SIG-M5 treated with dmso at 0.1 percent for 504 hours (cell line): Measurements from ENCODE around the gene MAFB.
"Not testable (repeated sequence)": the region's sequence is repeated elsewhere in the genome, so short reads cannot be mapped to it uniquely, and the experiment has no call there.

Experiments
- DNase-seq: peaks from one replicate; lab custom pipeline; 2025; ENCODE audit not compliant: unreplicated experiment; lab: John Stamatoyannopoulos, UW

MAFB gene

DNA sequence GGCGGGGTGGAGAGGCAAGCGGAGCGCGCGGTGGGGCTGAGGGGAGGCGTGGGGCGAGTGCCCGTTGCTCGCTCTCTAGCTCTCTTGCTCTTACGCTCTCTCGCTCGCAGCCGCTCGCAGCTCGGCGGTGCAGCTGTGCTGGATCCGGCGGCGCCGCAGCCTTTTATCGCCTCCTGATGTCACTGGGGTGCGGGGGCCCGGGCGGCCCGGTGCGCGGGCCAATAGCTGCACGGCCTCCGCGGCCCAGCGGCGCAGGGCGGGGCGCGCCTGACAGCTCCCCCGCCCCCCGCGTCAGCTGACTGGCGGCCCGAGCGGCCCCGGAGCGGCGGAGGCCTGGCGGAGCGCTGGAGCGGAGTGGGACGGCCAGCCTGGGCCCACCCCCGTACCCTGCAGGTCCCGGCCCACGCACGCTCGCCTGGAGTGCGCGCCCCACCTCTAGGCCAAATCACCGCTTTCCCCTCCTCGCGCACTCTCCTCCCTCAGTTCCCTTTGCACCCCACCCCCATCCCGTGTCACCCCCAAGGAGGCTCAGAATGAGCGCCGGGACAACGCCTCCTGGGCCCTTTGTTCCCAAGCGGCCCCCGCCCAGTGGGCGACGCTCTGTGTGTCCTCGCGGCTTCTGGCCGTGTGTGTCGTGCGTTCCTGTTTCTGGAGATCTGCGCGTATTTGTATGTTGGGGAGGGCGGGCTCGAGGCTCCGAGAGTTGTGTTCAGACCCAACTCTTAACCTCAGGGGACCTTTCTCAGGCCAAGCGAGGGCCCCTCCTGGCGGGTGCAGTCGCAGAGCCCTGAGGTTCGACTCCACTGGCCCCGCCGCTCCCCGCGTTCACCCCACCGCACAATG is at the start of gene MAFB:
TSS of gene MAFB (minus strand) at position 137 of the 843 bp plus-strand sequence. CDS start 386 bp downstream, outside the sequence.
- peak; percentile 58 for DNase-seq

GRCh38 chr20:40736468-40736867 is 47.4 kb upstream of the MAFB start:
- not testable (repeated sequence) for DNase-seq

- DNase-seq: no peak
Observed at GRCh38 chr20:40728996-40729395, 40.0 kb upstream of the MAFB start.

DNA sequence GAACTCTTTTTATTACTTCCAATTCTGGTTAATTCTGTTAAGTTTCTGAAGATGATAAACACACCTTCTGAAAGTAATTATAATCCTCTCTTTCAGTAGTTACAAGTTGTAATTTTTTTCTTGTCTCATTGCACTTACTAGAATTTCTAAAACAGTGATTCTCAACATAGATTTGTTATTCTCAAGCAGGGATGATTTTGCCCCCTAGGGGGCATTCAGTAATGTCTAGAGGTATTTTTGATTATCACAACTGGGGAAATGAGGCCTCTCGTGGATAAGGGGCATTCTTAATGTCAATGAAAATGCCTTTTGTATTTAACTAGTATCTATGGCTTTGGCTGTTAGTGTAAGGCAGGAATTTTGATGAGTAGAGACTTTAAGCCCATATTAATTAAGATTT is 39.4 kb upstream of the MAFB start:
- no peak for DNase-seq

- no peak for DNase-seq
Observed at GRCh38 chr20:40727960-40728359, 38.9 kb upstream of the MAFB start.

DNA sequence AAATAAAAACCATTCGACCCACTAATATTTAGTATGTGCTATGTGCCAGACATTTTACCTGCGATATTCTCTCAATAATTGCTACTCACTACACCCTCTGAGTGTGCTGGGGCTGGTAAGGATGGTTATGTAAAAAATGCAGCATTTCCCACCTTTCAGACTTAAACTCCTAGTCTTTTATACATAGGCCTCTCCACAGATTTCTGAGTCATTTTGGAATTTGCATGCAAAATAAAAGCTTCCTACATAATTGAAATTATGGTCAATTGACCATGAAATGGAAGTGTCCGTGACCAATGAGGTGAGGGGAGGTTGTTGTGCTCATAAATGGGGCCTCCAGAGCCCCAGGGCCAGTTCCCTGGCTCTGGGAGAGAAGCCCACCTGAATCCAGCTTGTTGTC is 37.7 kb upstream of the MAFB start:
- DNase-seq: no peak

- no peak for DNase-seq
Observed at GRCh38 chr20:40724566-40724965, 35.5 kb upstream of the MAFB start.

GRCh38 chr20:40720826-40721225 is 31.8 kb upstream of the MAFB start:
- DNase-seq: no peak

GRCh38 chr20:40720099-40720498 is 31.1 kb upstream of the MAFB start:
- no peak for DNase-seq

DNA sequence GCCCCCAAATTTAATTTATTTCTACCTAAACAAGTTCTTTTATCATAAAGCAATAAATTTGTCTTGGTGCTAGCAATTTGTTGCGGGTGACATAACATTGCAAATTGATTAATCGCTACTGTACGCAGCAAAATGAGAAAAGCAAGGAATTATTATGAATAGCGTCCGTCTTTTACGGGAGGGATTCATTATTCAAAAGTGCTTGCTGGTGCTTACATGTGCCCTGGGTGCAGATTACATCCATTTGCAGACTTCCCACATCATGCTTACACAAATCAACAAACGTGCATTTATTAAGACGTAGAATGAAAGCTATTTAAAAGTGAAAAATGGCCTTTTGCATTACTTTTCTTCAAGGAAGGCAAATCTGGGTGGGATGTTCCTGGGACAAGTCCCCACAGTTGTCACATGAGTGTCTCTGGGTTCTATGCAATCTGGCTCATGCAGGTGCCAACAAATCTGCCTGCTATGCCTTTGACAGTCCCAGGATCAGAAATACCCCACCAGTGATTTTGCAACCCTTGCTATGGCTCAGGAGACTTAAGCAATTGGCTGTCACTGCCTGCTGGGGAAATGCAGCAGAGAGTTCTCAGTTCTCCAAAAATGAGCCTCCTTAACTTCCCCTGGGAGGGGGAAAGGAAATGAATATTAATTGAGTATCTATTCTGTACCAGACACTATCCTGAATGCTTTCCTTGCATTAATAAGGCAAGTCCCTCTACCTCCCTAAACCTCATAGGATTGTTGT is 30.1 kb upstream of the MAFB start:
- DNase-seq: peak; percentile 63

DNA sequence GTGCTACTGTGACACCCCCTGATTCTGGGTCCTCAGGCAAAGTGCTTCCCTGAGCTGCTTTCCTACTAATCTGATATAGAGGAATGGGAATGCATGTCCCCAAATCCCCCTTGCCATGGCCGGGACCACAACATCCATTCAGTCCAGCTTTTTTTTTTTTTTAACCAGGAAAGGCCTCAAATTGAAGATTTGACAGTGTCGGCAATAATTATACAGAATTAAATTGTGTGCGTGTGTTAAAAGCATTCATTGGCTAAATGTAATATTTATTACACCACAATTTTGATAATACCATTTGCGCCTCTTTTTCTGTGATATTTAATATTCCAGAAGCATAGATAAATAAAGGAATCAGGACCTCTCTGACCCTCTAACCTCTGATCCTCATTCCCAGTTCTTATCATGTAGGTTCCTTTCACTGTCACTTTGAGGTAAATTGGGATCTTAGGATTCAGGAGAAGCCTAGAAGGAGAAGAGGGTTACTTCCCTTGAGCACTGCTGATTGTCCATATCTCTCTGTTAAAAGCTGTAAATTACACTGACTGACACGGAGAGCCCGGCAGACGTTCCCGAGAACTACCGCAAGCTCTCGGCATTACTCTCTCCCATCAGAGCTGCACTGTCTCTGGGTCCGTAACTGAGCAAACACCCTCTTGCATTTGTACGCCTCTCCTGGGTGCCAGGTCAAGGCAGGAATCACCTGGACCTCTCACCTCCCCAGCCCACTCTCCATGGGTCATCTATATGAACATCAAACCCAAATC is 29.4 kb upstream of the MAFB start:
- DNase-seq: no peak

GRCh38 chr20:40717343-40717865 is 28.4 kb upstream of the MAFB start:
- DNase-seq: no peak

- no peak for DNase-seq
Observed at GRCh38 chr20:40715491-40715890, 26.5 kb upstream of the MAFB start.

- DNase-seq: no peak
Observed at GRCh38 chr20:40714916-40715315, 25.9 kb upstream of the MAFB start.

DNA sequence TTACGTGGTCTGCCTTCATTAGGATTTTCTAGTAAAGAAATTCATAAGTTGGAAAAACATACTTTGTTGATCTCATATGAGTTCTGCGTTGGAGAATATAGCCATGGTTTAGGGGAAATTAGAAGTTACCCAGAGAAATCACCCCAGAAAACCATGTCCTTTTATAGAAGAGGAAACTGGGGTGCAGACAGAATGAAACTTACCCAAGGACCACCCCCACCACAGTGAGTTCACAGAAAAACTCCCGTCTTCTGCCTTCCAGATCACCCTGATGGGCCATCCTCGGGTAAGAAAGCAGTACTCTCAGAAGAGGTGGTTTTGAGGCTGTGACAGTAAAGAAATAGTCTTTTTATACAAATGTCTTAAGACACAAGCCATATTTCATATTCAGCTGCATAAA is 25.1 kb upstream of the MAFB start:
- DNase-seq: no peak

DNA sequence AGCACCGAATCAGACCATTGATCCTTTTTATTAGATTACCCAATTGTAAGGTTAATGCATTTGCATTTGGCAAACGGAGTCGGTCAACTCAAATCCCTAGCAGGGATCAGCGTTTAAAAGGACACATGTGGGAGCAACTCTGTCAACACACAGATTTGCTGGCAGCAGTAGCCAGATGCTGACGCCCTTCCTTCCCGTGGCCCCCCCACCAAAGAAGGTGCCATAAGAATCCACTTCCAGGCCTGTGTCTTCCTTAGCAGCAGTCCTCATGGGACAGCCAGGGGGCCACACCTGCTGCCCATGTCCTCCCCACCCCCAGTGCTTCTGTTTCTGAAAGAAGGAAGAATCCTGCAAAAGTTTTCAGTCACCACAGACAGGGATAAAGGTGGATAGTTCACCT is 24.5 kb upstream of the MAFB start:
- DNase-seq: no peak

- DNase-seq: no peak
Observed at GRCh38 chr20:40711079-40711478, 22.0 kb upstream of the MAFB start.

DNA sequence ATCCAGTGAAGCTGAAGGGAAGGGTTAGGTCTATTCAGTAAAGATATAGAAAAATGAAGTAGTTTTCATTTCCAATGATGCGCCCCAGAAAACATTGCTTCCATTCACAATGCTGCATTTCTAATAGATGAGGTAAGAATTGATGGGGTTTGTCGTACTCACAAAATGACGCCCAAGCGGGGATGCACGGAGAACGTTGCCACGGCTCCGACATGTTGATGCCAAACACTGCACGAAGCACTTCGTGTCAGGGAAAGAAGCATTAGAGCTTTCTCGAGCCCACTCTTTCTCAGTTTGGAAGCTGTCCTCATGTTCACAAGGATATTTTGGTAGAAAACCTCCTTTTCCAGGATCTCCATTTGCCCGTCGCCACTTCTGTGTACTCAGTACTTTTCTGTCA is 21.6 kb upstream of the MAFB start:
- no peak for DNase-seq

- DNase-seq: peak; percentile 27
Observed at GRCh38 chr20:40706977-40707582, 18.0 kb upstream of the MAFB start.

DNA sequence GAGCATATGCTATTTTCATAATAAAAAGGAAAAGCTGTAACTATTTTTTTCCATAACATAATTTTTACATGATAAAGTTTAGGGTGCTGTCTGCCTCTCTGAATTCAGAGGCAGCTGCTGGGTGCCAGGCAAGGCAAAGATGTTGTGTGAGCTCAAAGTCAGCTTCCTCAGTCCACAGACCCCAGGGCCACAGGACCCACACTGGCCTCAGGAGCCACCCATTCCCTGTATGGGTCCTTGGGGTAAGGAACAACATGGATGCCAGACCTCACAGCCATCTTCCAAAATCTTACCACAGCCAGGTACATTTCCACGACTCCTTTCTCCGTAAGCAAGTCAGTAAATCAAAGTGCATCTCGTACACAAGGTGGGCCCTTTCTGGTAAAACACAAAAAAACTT is 16.4 kb upstream of the MAFB start:
- DNase-seq: no peak

DNA sequence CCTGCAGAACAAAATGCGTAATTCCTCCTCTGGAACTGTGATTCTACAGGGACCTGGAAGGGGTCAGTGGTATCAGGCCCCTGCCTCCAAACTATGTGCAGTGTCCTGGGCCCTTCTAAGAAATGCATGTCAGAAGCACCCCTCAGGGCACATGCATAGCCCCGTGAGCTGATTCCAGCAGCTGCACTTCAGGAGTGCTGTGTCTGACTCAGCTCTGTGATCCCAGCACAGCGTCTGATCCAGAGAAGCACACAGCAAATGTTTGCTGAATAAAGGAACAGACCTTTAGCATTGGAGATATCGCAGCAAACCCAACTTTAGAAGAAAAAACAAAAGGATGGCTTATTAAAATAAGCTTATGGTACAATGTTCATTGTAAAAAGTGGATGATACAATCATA is 15.8 kb upstream of the MAFB start:
- DNase-seq: no peak
